ENCODE measurements around the gene EIF4EBP3.

The EIF4EBP3 gene

GRCh38 chr5:140546851-140547507, 483 bp upstream of the EIF4EBP3 start:
- H3K27me3 ChIP-seq (ENCODE audit: insufficient read depth, low read length), result no peaks in the 10 kb centered on the region
- peak overlapping the region; percentile 42 for H3K27ac ChIP-seq (ENCODE audit: low read depth, low read length)
- H3K36me3 ChIP-seq (ENCODE audit: insufficient read depth, low read length), result peaks cover 6% of the 10 kb centered on the region; the same call in 1 of the 2 replicates
- peaks cover 32% of the 10 kb centered on the region for H3K4me1 ChIP-seq (ENCODE audit: control insufficient read depth, insufficient read depth, low read length, unreplicated experiment)
- no peak overlapping the region for H2AFZ ChIP-seq (ENCODE audit: low read length, unreplicated experiment)
- H3K4me3 ChIP-seq (ENCODE audit: low read depth, low read length), result peak overlapping the region; percentile 74
- H3K79me2 ChIP-seq (ENCODE audit: control insufficient read depth, insufficient read depth, low read length, unreplicated experiment), result peaks cover 3% of the 10 kb centered on the region

GRCh38 chr5:140548300-140548688, 832 bp downstream of the EIF4EBP3 start:
- Histone ChIP-seq H3K79me2 (ENCODE audit: control insufficient read depth, insufficient read depth, low read length, unreplicated experiment) (peaks cover 11% of the 10 kb centered on the region), H3K27ac (ENCODE audit: low read depth, low read length) (peak overlapping the region; percentile 82), H3K27me3 (ENCODE audit: insufficient read depth, low read length) (no peaks in the 10 kb centered on the region), H3K36me3 (ENCODE audit: insufficient read depth, low read length) (peaks cover 6% of the 10 kb centered on the region; the same call in 1 of the 2 replicates), H3K4me3 (ENCODE audit: low read depth, low read length) (peak overlapping the region; percentile 74), H2AFZ (ENCODE audit: low read length, unreplicated experiment) (no peak overlapping the region), H3K4me1 (ENCODE audit: control insufficient read depth, insufficient read depth, low read length, unreplicated experiment) (peaks cover 33% of the 10 kb centered on the region)

- Histone ChIP-seq H2AFZ (ENCODE audit: low read length, unreplicated experiment) (no peak overlapping the region), H3K36me3 (ENCODE audit: insufficient read depth, low read length) (peaks cover 4% of the 10 kb centered on the region; the same call in 1 of the 2 replicates), H3K27me3 (ENCODE audit: insufficient read depth, low read length) (no peaks in the 10 kb centered on the region), H3K4me3 (ENCODE audit: low read depth, low read length) (no peak overlapping the region; the same call in 1 of the 2 replicates), H3K4me1 (ENCODE audit: control insufficient read depth, insufficient read depth, low read length, unreplicated experiment) (peaks cover 37% of the 10 kb centered on the region), H3K27ac (ENCODE audit: low read depth, low read length) (peak overlapping the region; percentile 82), H3K79me2 (ENCODE audit: control insufficient read depth, insufficient read depth, low read length, unreplicated experiment) (peaks cover 16% of the 10 kb centered on the region)
These were observed 1.3 kb downstream of the EIF4EBP3 start for GRCh38 chr5:140548791-140549190.

GRCh38 chr5:140549237-140550144, 2.0 kb downstream of the EIF4EBP3 start:
- H2AFZ ChIP-seq (ENCODE audit: low read length, unreplicated experiment), result no peak overlapping the region
- no peaks in the 10 kb centered on the region for H3K27me3 ChIP-seq (ENCODE audit: insufficient read depth, low read length)
- H3K27ac ChIP-seq (ENCODE audit: low read depth, low read length), result peak overlapping the region; percentile 82; the same call in 1 of the 2 replicates
- H3K79me2 ChIP-seq (ENCODE audit: control insufficient read depth, insufficient read depth, low read length, unreplicated experiment), result peaks cover 23% of the 10 kb centered on the region
- peaks cover 4% of the 10 kb centered on the region; the same call in 1 of the 2 replicates for H3K36me3 ChIP-seq (ENCODE audit: insufficient read depth, low read length)
- H3K4me3 ChIP-seq (ENCODE audit: low read depth, low read length), result no peak overlapping the region
- H3K4me1 ChIP-seq (ENCODE audit: control insufficient read depth, insufficient read depth, low read length, unreplicated experiment), result peaks cover 44% of the 10 kb centered on the region

- no peak overlapping the region for H3K4me3 ChIP-seq (ENCODE audit: low read depth, low read length)
- H3K36me3 ChIP-seq (ENCODE audit: insufficient read depth, low read length), result no peaks in the 10 kb centered on the region; the same call in 1 of the 2 replicates
- H3K27me3 ChIP-seq (ENCODE audit: insufficient read depth, low read length), result no peaks in the 10 kb centered on the region
- H3K79me2 ChIP-seq (ENCODE audit: control insufficient read depth, insufficient read depth, low read length, unreplicated experiment), result peaks cover 29% of the 10 kb centered on the region
- H2AFZ ChIP-seq (ENCODE audit: low read length, unreplicated experiment), result no peak overlapping the region
- H3K27ac ChIP-seq (ENCODE audit: low read depth, low read length), result 0 out of 2 replicates have a peak overlapping the region, but pooled peaks have one; percentile 1
- H3K4me1 ChIP-seq (ENCODE audit: control insufficient read depth, insufficient read depth, low read length, unreplicated experiment), result peaks cover 53% of the 10 kb centered on the region
These were observed 3.0 kb downstream of the EIF4EBP3 start for GRCh38 chr5:140550147-140551079.

DNA sequence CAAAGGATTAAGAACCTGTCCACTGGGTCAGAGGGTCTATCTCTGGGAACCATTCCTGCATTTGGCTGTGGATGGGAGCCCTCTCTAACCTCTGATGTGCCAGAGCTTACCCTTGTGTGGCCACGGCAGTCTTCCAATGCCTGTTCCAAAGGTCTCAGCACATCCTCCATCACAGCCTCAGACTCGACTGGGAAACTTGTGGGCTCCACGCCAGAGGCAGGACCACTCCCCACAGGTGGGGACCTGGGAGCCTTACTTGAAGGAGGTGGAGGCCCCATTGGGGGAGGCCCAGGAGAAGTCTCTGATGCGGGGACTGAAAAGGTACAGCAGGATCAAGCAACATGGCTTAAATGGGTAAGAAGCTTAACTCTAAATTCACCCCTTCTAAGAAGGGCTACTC, 4.4 kb downstream of the EIF4EBP3 start:
- H2AFZ ChIP-seq (ENCODE audit: low read length, unreplicated experiment), result no peak overlapping the region
- H3K4me3 ChIP-seq (ENCODE audit: low read depth, low read length), result no peak overlapping the region
- no peaks in the 10 kb centered on the region; the same call in 1 of the 2 replicates for H3K36me3 ChIP-seq (ENCODE audit: insufficient read depth, low read length)
- H3K27ac ChIP-seq (ENCODE audit: low read depth, low read length), result no peak overlapping the region
- no peaks in the 10 kb centered on the region for H3K27me3 ChIP-seq (ENCODE audit: insufficient read depth, low read length)
- H3K79me2 ChIP-seq (ENCODE audit: control insufficient read depth, insufficient read depth, low read length, unreplicated experiment), result peaks cover 44% of the 10 kb centered on the region
- H3K4me1 ChIP-seq (ENCODE audit: control insufficient read depth, insufficient read depth, low read length, unreplicated experiment), result peaks cover 57% of the 10 kb centered on the region

DNA sequence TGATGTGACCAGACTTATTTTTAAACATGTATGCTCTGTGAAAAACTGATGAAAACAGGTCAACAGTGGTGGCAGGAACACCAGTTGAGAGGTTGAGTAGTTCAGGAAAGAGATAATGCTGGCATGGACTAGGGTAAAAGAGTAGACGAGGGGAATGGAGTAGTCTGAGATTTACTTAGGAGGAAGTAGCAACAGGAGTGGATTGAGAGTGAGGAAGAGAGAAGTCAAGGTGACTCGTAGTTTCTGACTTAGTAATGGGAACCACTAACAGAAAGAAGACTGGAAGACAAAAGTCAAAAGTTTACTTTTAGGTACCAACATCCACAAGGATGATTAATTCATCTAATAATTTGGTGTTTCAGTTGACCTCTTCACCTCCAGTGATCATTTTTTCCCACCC, 6.2 kb downstream of the EIF4EBP3 start:
- Histone ChIP-seq H3K36me3 (ENCODE audit: insufficient read depth, low read length) (no peaks in the 10 kb centered on the region; the same call in 1 of the 2 replicates), H3K79me2 (ENCODE audit: control insufficient read depth, insufficient read depth, low read length, unreplicated experiment) (peaks cover 46% of the 10 kb centered on the region), H3K4me1 (ENCODE audit: control insufficient read depth, insufficient read depth, low read length, unreplicated experiment) (peaks cover 47% of the 10 kb centered on the region), H3K4me3 (ENCODE audit: low read depth, low read length) (no peak overlapping the region), H3K27ac (ENCODE audit: low read depth, low read length) (peak overlapping the region; percentile 29; the same call in 1 of the 2 replicates), H3K27me3 (ENCODE audit: insufficient read depth, low read length) (no peaks in the 10 kb centered on the region), H2AFZ (ENCODE audit: low read length, unreplicated experiment) (no peak overlapping the region)

DNA sequence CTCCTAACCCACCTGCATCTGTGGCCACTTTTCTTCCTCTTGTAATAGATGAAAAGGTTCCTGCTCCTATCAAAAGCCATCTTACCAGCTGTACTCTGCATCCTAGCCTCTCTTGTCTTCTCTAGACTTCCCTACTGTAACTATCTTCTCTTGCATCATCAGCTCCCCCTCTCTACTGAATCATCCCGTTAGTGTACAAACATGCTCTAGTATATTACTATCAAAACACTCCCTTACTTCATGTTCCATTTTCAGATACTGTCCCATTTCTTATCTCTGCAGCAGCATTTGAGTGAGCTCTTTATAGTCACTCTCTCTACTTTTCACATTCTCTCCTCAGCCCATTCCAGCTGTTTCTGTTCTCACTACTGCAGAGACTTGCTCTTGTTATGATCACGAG, 7.0 kb downstream of the EIF4EBP3 start:
- no peaks in the 10 kb centered on the region for H3K27me3 ChIP-seq (ENCODE audit: insufficient read depth, low read length)
- H3K4me3 ChIP-seq (ENCODE audit: low read depth, low read length), result 0 out of 2 replicates have a peak overlapping the region, but pooled peaks have one; percentile 9
- peaks cover 46% of the 10 kb centered on the region for H3K79me2 ChIP-seq (ENCODE audit: control insufficient read depth, insufficient read depth, low read length, unreplicated experiment)
- H2AFZ ChIP-seq (ENCODE audit: low read length, unreplicated experiment), result no peak overlapping the region
- H3K4me1 ChIP-seq (ENCODE audit: control insufficient read depth, insufficient read depth, low read length, unreplicated experiment), result peaks cover 39% of the 10 kb centered on the region
- peak overlapping the region; percentile 29; the same call in 1 of the 2 replicates for H3K27ac ChIP-seq (ENCODE audit: low read depth, low read length)
- no peaks in the 10 kb centered on the region for H3K36me3 ChIP-seq (ENCODE audit: insufficient read depth, low read length)

GRCh38 chr5:140555747-140556312, 8.4 kb downstream of the EIF4EBP3 start:
- H3K4me1 ChIP-seq (ENCODE audit: control insufficient read depth, insufficient read depth, low read length, unreplicated experiment), result peaks cover 34% of the 10 kb centered on the region
- no peaks in the 10 kb centered on the region for H3K27me3 ChIP-seq (ENCODE audit: insufficient read depth, low read length)
- H3K79me2 ChIP-seq (ENCODE audit: control insufficient read depth, insufficient read depth, low read length, unreplicated experiment), result peaks cover 46% of the 10 kb centered on the region
- H3K27ac ChIP-seq (ENCODE audit: low read depth, low read length), result no peak overlapping the region
- peak overlapping the region; percentile 86 for H3K4me3 ChIP-seq (ENCODE audit: low read depth, low read length)
- H2AFZ ChIP-seq (ENCODE audit: low read length, unreplicated experiment), result no peak overlapping the region
- no peaks in the 10 kb centered on the region for H3K36me3 ChIP-seq (ENCODE audit: insufficient read depth, low read length)

Measured in ACC112 (cell line).